GM12878 (cell line): ENCODE results near the gene C2. TPM values are rescaled to one million over a fixed set of nuclear protein-coding genes. Genes with fewer than 3 reads are reported as not detected.
A peak's percentile ranks its signal among the peaks of the same experiment; 100 is the strongest.

Experiments used
- ATAC-seq: fragments of 200-7000 bp; cut with Tn5 transposase; 3 replicates; pipeline ENCODE4 v1.9.1; 2020; ENCODE audit warnings: mild to moderate bottlenecking, moderate library complexity
- BruUV-seq: library from RNA; stranded (reverse); fragments of 400-500 nt; replicated peaks from 2 replicates; lab custom pipeline; 2021; lab: Mats Ljungman, UMichigan
- CTCF ChIA-PET: fragments of 300-600 bp; sonication (Branson Sonifier 250); formaldehyde crosslinking; extraction: SDS; loops from one replicate; lab custom pipeline; 2021; ENCODE audit warnings: inconsistent platforms; lab: Yijun Ruan, JAX
- POLR2A ChIA-PET: fragments of 350-600 bp; formaldehyde crosslinking; extraction: SDS; loops from one replicate; lab custom pipeline; 2021; ENCODE audit warnings: inconsistent platforms; lab: Charles Lee
- RAD21 ChIA-PET: fragments of 300-600 bp; sonication (Branson Sonifier 250); formaldehyde crosslinking; loops from one replicate; lab custom pipeline; 2023; ENCODE audit warnings: antibody characterized with exemption; ENCODE audit not compliant: unreplicated experiment; lab: Charles Lee
- SMC1A ChIA-PET: fragments of 300-600 bp; sonication (Branson Sonifier 250); formaldehyde crosslinking; loops from one replicate; lab custom pipeline; 2023; ENCODE audit not compliant: unreplicated experiment, uncharacterized antibody; lab: Charles Lee
- DNase-seq: peaks from one replicate; pipeline ENCODE4 v3.0.0-alpha.2; 2011; ENCODE audit warnings: low read depth, low spot score
- FAIRE-seq: peaks from 3 replicates; lab custom pipeline; 2011; peaks lifted over from hg19 to GRCh38; lab: Jason Lieb, UNC
- H2AFZ ChIP-seq: 2 replicates; pipeline ENCODE4 v1.6.0; 2011; ENCODE audit warnings: low read depth, low read length, control low read depth; ENCODE audit not compliant: control insufficient read depth
- H3K27ac ChIP-seq: 2 replicates; pipeline ENCODE4 v1.5.1; 2011; ENCODE audit warnings: control low read depth; ENCODE audit not compliant: control insufficient read depth, insufficient read depth
- H3K27me3 ChIP-seq, 2 experiments: replicated peaks in 1 of 2; 2 replicates each; pipeline versions ENCODE4 v1.6.0 to v1.6.1; 2011; ENCODE audit warnings: low read length in 1 of 2; ENCODE audit not compliant: control insufficient read depth in 2 of 2, insufficient read depth in 2 of 2
- H3K36me3 ChIP-seq, 2 experiments: 2 replicates each; pipeline ENCODE4 v1.5.1; 2011; ENCODE audit warnings: low read length in 1 of 2; ENCODE audit not compliant: control insufficient read depth in 2 of 2, insufficient read depth in 2 of 2
- H3K4me1 ChIP-seq: 2 replicates; pipeline ENCODE4 v1.6.1; 2011; ENCODE audit warnings: mild to moderate bottlenecking, low read length, moderate library complexity, mixed read lengths; ENCODE audit not compliant: control insufficient read depth, insufficient read depth
- H3K4me2 ChIP-seq: 2 replicates; pipeline ENCODE4 v1.6.0; 2011; ENCODE audit warnings: control low read depth; ENCODE audit not compliant: control insufficient read depth, insufficient read depth
- H3K4me3 ChIP-seq: fragments of 200-600 bp; sonication (generic); 2 replicates; pipeline ENCODE4 v1.5.1; 2016
- H3K79me2 ChIP-seq: 2 replicates; pipeline ENCODE4 v1.6.0; 2011; ENCODE audit warnings: low read length; ENCODE audit not compliant: control insufficient read depth, insufficient read depth
- H3K9ac ChIP-seq: 2 replicates; pipeline ENCODE4 v1.8.0; 2011; ENCODE audit warnings: low read length, control low read depth, mixed read lengths; ENCODE audit not compliant: control insufficient read depth, insufficient read depth
- H3K9me3 ChIP-seq: replicated peaks from 3 replicates; pipeline ENCODE4 v1.5.1; 2011; ENCODE audit warnings: mild to moderate bottlenecking, low read length; ENCODE audit not compliant: control insufficient read depth, insufficient read depth
- H4K20me1 ChIP-seq: 2 replicates; pipeline ENCODE4 v1.6.0; 2011; ENCODE audit not compliant: control insufficient read depth, insufficient read depth
- RAD21 ChIP-seq: IDR thresholded peaks from 2 replicates; pipeline ENCODE4 v1.6.1; 2011; ENCODE audit warnings: mild to moderate bottlenecking, low read depth, low read length, moderate library complexity; ENCODE audit not compliant: insufficient read depth
- SMC3 ChIP-seq: IDR thresholded peaks from 2 replicates; pipeline ENCODE4 v1.6.1; 2011; ENCODE audit warnings: low read length, improper control_type of control experiment, borderline replicate concordance
- STAT1 ChIP-seq: fragments of 450-650 bp; conservative IDR thresholded peaks from 2 replicates; pipeline ENCODE4 v1.6.1; 2014; ENCODE audit warnings: antibody characterized with exemption, mild to moderate bottlenecking
- WGBS: methylation state at CpG from one replicate; pipeline ENCODE4 v1.1.6; 2016; ENCODE audit warnings: low lambda C conversion rate; ENCODE audit not compliant: insufficient replicate concordance, insufficient coverage; ENCODE audit errors: missing lambda C conversion rate; 5-methylcytosine and 5-hydroxymethylcytosine counted together
- in situ Hi-C: fragments of 300-500 bp; cut with MboI; formaldehyde crosslinking; loops from 9 replicates; pipeline ENCODE4 v1.14.3; 2018; ENCODE audit warnings: mixed read lengths
- intact Hi-C: fragments of 100-400 bp; cut with micrococcal nuclease; formaldehyde crosslinking; loops from one replicate; pipeline ENCODE4 v1.14.2; 2022; ENCODE audit not compliant: unreplicated experiment
- polyA plus RNA-seq, 11 experiments: library from polyadenylated mRNA; depleted of rRNA in 4 of 11; unstranded in 6 of 11; stranded (reverse) in 5 of 11; fragments of >200 nt; fragmentation: Nextera tagmentation in 4 of 11; fragmentation: Illumina TruSeq in 1 of 11; extraction: Ambion mirVana in 4 of 11; extraction: Trizol in 1 of 11; gene quantifications; 1 replicate in 1 of 11; 2 replicates in 10 of 11; pipeline versions ENCODE4 v1.2.1 to v1.2.3, GENCODE V29; 2011 to 2016; ENCODE audit warnings: inconsistent platforms in 2 of 11, missing spikeins in 2 of 11, low read depth in 1 of 11
- total RNA-seq, 4 experiments: library from RNA; depleted of rRNA in 3 of 4; stranded (reverse); fragments of >200 nt in 3 of 4; fragmentation: Illumina TruSeq in 1 of 4; extraction: Trizol in 1 of 4; gene quantifications; 2 replicates each; pipeline versions ENCODE4 v1.2.1 to v1.2.3, GENCODE V29; 2013 to 2021
- TF ChIP-seq, protein P1 (sequence below), 3 experiments: IDR thresholded peaks in 2 of 3; conservative IDR thresholded peaks in 1 of 3; 2 replicates each; pipeline ENCODE4 v1.5.1; 2011; ENCODE audit warnings: low read depth in 3 of 3, low read length in 3 of 3, mild to moderate bottlenecking in 3 of 3, control low read depth in 2 of 3, moderate library complexity in 2 of 3, inconsistent platforms in 1 of 3, mixed read lengths in 1 of 3; ENCODE audit not compliant: control insufficient read depth in 2 of 3, insufficient read depth in 1 of 3; ENCODE audit errors: extremely low read depth in 1 of 3

C2 gene
- total and polyA plus RNA-seq, 10 of the 15 experiments (the other 5 are each of a cell fraction or from before 2014, with no cell fraction given) = 0.06 to 0.97 (median 0.21) TPM; not detected in 5

- peak; percentile 36; the same call in 1 of the 2 replicates for TF ChIP-seq RAD21
- TF ChIP-seq STAT1 = no peak
- TF ChIP-seq SMC3 = peak; percentile 18; the same call in 1 of the 2 replicates
- TF ChIP-seq, protein P1, sequence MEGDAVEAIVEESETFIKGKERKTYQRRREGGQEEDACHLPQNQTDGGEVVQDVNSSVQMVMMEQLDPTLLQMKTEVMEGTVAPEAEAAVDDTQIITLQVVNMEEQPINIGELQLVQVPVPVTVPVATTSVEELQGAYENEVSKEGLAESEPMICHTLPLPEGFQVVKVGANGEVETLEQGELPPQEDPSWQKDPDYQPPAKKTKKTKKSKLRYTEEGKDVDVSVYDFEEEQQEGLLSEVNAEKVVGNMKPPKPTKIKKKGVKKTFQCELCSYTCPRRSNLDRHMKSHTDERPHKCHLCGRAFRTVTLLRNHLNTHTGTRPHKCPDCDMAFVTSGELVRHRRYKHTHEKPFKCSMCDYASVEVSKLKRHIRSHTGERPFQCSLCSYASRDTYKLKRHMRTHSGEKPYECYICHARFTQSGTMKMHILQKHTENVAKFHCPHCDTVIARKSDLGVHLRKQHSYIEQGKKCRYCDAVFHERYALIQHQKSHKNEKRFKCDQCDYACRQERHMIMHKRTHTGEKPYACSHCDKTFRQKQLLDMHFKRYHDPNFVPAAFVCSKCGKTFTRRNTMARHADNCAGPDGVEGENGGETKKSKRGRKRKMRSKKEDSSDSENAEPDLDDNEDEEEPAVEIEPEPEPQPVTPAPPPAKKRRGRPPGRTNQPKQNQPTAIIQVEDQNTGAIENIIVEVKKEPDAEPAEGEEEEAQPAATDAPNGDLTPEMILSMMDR (IDR thresholded peaks at IDR 0.05 in 2 of 3, conservative IDR thresholded peaks at IDR 0.05 in 1 of 3; ENCODE audit: control insufficient read depth in 2 of 3, extremely low read depth in 1 of 3, insufficient read depth in 1 of 3, low read depth in 3 of 3, low read length in 3 of 3) = peak; percentile 45 to 59 (median 47)
- Histone ChIP-seq H3K79me2 (no peaks in the 10 kb centered on the region; the same call in 1 of the 2 replicates), H4K20me1 (no peaks in the 10 kb centered on the region), H3K4me1 (no peaks in the 10 kb centered on the region), H3K4me2 (no peak overlapping the region), H3K9me3 (no peaks in the 10 kb centered on the region), H3K36me3 (peaks cover 8 to 21% of the 10 kb centered on the region in 2 experiments), H2AFZ (no peak overlapping the region), H3K27ac (no peak overlapping the region), H3K9ac (no peak overlapping the region), H3K4me3 (no peak overlapping the region), H3K27me3 (no peaks in the 10 kb centered on the region)
- WGBS = 75% methylated on average over 5 of the region's 5 CpGs
- peak; percentile 71 for ATAC-seq
- ChIA-PET RAD21 (interaction anchor here (0.8 to 1.1 kb wide), 3 partner anchors 19 to 62 kb away, joined by 3 to 4 read pairs (median 3); partner anchors contain the start of gene DXO), SMC1A (interaction anchor here (0.8 to 1.5 kb wide), 6 partner anchors 12 to 117 kb away, joined by 3 to 9 read pairs (median 4); no protein-coding TSS in a partner anchor), POLR2A (interaction anchor here (0.5 kb wide), 1 partner anchor 34 kb away, joined by 4 read pairs; no protein-coding TSS in a partner anchor), CTCF (interaction anchor here (0.6 to 3.3 kb wide), 16 partner anchors 9 to 600 kb away, joined by 3 to 16 read pairs (median 4); partner anchors contain the start of genes DXO and ZBTB12)
- in situ Hi-C loops (no loop called here), intact Hi-C loops (no loop called here)
- FAIRE-seq = no peak
- no TSS peak for BruUV-seq
- DNase-seq = no peak
Observed at GRCh38 chr6:31952140-31952805, 24.8 kb downstream of the C2 start.
